GM21367 (cell line): ENCODE results near the gene PKP4.

Source experiments
- ATAC-seq: cut with Tn5 transposase; IDR thresholded peaks from one replicate; pipeline ENCODE4 v1.9.1; 2021; ENCODE audit not compliant: unreplicated experiment

PKP4 gene

DNA sequence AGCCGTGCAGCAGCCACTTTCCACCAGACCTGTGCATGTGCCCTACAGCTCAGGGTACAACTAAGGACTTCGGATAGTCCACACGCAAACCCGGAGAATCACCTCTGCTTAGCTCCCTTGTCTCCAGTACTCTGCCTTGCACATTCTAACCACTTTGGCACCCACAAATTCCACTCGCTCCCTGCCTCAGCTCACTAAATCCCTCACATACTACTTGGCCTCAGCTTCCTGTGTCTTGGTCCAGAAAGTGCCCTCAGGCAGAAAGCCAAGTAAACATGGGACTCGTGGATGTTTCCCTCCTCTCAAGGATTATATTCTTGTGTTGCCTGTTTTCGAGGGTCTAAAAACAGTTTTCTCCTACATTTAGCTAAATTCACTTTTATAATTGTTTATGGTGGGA lies 180.6 kb downstream of the PKP4 start:
- no peak for ATAC-seq

DNA sequence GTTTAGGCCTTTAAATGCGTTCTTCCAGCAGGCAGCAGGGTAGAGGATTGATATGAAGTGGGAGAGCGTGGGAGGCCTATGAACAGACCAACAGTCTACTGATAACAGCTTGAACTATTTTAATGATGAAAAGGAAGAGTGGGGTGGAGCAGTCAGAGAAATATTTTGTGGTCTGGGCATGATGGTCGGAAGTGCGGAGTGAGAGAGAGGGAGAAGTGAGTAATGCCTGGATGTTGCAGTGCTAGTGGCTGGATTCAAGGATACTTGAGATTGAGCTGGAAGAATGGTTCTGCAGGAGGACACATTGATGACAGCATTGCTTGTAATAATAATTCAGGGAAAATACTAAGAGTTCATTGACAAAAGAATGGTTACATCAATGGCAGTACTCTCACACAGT lies 187.4 kb downstream of the PKP4 start:
- ATAC-seq: no peak

DNA sequence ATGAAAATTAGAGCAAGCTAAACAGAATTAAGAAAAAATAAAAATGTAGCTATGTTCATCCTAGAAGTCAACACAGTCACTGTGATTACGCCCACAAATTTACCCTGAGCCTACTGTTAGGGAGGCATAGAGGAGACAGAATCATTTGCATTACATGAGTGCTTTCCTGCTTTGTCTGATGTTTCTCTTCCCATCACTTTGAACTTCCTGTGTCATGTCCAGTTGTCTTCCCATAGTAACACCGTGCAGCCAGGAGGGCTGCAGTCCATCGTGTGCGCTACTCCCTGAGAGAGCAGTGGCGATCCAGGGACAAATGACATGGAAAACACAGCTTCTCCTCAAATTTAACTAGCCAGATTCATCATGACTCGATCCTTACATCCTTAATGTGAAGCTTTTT lies 188.5 kb downstream of the PKP4 start:
- ATAC-seq: no peak

DNA sequence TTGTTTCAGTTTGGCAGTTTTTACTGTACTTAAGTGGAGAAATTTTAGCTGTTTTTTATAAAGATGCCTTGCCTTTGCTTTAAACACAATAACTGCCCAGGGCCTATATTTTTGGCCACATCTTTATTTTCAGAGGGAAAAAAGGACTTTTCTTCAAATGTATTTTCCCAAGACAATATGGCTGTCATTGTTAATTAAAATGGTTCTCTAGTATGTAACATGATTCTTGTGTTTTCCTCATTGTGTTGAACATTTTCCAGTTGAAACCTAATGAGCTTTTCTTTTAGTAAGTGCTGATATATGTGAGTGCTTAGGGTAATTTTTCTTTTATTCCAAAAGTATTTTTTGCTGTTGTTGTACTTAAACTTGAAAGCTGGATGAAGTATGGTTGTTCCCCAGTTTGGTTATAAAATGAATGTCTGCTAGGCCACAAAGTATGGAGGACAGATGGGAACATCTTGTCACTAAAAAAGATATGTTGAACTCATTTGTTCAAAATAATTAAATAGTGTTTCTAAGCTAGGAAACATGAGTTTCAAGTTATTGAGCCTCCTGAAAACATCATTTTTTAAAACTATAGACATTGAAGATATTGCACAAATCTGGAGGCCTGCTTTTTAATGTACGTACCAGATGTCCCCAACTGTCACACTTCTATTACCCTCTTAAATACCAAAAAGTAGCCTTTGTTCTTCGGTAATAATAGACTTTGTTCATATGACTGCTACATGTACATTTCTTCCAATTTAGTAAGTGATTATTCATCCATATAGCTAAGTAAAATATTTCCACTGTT lies 190.9 kb downstream of the PKP4 start:
- no peak for ATAC-seq

DNA sequence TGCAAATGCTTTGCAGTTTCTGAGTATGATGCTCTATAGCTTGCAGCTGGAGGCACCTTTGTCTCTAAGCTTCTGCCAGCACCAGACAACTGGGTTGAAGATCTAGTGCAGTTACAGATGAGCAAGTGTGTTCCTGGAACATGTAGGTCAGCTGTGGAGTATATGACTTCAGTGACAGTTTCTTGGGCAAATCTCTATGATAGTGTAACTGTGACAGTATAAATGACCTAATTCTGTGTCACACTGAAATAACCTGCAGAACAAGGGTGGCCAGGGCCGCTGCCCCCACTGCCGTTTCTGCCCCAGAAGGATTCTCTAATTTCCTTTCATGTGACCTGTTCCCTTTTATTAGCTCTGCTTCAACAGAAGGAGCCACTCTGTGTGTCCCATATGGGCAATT lies 193.1 kb downstream of the PKP4 start:
- ATAC-seq: no peak

DNA sequence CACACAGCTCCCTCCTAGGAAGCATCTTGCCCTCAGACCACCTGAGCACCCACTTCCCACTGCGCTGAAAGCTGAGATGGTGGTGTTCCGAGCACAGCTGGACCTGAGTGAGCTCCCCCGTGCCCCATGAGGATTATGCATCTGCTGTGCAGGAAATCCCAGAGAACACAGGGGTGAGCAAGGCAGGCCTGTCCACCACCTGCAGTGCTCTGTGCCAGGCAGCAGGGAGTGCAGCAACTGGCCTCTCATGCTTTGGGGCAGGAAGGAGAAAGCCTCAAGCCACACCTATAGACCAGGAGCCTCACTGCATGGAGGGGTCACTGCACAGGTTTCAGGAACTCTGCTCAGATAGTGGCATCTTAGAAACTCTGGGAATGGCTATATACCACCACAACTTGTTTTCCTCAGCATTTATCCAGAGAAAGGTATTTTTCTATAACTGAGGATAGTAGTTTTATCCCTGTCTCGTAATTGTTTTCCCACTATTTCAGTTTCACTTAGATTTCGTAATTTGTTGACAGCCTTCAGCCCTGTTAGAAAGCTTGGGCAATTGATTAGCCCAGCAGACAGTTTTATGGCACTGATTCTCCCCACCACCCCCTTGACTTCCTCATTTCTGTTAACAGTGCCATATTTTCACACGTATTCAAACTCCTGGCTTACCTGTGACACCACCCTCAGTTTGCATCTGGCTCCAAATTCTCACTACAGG lies 194.1 kb downstream of the PKP4 start:
- ATAC-seq: no peak

DNA sequence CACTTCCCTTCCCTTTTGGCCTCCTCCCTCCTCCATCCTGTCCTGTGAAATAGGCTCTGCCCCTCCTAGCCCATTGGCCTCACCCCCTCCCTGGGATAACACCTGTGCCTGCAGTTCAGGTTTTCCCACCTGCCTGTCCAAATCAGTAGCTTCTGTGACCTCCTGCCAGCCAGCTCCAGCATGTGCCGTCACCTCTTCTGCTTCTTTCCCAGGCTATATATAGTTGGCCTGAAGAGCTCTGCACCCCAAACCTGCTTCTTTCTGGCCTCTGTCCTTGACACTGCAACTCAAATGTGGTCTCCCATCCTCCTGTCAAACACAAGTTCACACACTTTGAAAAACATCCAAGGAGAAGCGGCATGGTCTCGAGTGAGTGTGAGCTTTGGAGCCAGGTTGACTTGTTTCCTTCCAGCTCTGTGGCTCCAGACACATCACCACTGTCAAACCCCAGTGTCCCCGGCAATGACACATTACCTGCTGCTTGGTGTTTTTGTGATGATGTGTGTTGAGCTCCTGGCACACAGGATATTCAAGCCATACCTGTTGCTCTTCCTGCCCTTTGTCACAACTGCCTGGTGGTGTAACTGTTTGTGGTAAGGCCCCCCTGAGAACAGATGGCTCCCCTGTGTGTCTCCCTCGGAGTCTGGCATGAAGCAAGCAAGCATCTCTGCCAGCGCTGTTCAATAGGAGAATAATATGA lies 194.8 kb downstream of the PKP4 start:
- ATAC-seq: no peak

DNA sequence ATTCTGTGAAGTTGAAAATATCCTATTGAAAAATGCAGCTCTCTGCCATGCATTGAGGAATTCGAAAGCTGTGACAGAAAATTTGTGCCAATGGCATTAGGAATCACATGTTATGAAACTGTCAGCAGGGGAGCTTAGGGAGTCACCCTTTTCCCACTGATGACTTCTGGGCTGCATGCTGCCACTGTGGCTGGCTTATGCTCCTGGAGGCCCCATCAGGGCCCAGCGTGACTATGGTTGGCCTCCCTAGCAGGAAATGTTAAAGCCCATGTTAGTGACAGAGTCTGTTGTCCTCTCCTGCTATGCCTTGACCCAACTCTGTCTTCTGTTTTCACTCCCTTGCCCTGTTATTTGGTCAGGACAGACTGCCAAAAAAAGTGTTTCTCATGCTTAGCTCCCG lies 198.9 kb downstream of the PKP4 start:
- no peak for ATAC-seq

DNA sequence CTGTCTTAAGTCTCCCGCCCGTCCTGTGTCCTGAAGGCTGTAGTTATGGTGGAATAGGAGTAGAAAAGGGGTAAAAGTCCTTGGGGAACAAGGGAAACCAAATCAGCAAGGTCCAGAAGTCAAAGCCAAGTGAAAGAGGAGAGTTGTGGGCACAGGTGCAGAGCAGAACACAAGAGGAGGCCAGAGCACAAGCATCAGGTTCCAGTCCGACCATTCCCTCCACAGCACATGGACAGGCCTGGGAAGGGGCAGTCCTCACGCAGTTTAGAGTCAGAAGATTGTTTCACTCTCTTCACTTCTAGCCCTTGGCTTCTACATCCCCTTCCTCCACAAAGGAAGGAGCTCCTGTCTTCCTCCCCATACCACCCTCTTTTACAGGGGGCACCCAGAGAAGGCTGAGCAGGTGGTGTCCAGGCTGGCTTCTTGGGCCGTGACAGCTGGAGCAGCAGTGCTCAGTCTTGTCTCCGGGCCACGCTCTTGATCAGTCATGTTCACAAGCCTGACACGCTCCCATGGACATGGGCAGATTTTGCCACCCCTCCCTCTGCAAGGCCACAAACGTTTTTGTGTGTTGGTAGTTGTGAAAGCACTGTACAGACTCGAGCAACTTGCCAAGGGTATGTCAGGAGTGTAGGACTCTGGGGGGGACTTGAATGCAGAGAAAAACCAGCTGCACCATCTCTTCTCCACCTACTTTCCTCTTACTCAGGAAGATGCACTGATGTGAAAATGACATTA lies 199.9 kb downstream of the PKP4 start:
- ATAC-seq: no peak

DNA sequence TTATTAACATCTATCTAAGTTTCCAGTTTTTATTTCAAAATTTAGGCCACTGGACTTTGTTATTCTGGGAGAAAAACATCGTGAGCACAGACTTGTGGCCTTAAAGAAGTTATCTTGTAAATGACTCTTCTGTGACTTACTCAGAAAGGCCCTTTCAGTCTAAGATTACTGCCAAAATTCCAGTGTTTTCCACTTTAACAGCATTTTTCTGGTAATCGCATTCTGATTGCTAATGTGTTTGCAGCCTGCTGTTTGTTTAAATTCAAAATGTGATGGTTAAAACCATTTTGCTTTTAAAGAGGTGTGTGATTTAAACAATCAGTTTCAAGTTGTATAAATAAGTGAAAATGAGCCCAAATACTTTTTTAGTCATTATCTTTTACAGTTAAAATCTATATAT lies 201.6 kb downstream of the PKP4 start:
- ATAC-seq: no peak

DNA sequence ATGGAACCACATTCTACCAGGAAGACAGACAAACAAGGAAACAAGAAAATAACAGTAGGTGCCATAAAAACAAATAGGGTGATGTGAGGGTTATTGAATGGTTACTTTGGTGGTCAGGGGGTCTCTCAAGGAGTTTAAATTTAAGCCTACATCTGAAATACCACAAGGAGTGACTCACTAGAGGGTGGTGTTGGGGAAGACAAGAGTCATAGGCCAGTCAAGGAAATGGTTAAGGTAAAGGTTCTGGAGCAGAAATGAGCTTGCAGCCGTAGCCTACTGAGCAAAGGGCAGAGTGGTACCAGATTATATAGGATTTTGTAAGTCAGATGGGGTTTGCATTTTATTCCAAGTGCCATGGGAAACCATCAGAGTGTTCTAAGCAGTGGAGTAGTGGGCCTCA lies 202.7 kb downstream of the PKP4 start:
- ATAC-seq: no peak

DNA sequence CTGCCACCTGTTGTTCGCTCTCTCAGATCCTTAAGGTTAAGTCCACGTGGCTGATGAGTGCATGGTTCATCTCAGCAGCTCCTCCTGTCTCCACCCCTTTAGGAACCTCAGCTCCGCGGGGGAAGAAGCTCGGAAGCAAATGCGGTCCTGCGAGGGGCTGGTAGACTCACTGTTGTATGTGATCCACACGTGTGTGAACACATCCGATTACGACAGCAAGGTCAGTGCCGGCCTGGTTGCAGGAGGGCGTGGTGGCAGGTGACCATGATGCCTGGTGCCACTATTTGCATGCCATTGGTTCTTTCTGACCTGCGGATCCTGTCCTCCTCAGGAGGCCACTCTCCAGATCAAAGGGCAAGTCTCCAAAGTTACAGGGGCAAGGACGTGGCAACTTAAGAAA lies 204.5 kb downstream of the PKP4 start:
- no peak for ATAC-seq

DNA sequence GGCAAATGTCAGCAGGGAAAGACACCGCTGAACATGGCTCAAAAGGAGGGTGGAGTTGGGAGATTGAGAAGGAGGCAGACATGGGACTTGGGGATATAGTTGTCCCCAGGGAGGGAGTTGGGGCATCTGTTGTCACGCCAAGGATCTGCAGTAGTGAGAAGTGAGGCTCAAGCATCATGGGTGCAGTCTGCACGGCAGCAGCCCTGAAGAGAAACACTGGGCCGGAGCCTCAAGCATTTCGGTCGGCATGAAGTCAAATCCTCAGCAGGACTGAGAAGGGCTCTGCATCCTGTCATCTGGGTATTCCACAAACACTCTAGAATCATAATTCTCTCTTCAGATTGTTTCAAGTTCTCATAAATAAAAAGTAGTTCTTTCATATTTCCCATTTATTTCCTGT lies 205.7 kb downstream of the PKP4 start:
- ATAC-seq: no peak

DNA sequence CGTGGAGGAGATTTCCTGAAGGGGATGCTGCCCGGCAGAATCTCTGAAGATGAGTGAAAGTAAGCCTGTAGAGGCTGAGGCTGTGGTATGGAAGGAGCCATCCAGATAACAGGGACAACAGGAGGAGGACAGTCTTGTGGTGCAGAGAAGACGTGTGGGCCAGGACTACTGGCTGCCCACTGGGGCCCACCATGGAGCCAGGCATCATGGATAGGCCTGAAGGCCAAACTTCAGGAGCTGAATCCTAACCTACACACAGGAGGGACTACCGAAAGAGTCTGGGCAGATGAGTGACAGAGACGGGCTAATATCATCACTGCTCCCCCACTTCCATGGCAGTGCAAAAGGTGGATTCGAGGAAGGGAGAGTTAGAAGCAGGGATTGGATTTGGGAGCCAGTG lies 207.0 kb downstream of the PKP4 start:
- no peak for ATAC-seq

DNA sequence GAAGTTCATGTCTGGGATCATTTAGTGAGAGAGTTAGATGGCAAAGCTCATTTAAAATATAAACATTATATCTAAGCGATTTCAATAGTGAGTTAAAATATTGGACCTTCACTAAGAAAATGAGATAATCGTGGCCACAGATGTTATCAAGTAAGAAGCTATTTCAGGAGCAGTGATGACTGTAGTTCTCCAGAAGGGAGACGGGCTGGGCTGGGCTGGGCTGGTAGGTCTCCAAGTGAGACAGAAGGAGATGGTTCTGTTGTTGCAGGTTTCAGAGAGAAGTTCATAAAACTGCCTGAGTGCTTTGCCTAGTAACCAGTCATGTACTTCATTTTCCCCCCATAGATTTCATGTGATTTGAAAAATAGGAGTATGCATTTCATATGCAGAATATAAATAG lies 208.2 kb downstream of the PKP4 start:
- ATAC-seq: no peak

DNA sequence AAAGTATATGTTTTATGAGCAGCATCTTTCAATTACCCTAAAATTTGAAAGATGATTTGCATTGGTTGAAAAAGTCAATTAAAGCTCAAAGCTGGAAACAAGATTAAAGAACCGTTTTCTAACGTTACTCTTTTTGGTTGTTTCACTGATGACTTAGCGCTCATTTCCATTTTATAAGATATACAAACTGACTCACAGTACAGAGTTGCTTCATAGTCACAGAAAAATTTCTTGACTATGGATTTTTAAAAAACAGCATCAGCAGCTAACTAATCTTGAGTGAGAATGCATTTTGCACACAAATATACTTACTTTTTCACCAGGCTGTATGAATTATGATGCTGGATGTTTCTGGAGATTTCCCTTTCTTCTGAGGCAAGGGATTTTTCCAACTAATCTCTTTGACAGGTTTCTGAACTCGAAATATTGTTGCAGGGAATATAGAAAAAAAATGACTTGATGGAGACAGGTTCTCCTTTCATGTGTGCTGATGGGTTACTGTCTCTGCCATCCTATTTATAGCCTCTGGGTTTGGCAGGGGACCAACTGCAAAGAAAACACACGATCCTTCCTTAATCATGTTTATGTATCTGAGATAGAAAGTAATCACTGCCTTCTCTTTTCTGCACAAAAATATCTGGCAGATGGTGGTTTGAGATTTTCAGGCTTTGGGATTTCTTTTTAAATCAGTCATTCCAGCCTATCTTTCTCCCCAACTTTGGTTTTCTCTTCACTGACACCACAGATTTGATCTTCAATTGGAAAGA lies 209.0 kb downstream of the PKP4 start:
- no peak for ATAC-seq

DNA sequence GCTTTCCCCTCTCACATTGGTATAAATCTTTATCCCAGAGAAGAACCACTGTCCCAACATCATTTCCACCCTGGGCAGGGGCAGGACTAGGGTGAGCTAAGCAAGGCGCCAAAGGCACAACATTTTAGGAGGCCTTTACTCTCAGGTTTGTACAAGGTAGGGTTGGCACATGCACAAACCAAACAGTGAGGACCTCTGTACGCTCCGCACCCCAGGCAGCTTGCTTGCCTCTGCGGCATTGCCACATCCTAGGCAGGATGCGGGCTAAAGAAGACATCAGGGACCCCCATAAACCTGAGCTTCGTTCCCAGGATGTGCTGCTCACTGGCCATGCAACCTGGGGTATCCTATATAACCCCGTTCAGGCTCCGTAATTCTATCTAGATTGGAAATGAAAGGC lies 210.2 kb downstream of the PKP4 start:
- no peak for ATAC-seq

DNA sequence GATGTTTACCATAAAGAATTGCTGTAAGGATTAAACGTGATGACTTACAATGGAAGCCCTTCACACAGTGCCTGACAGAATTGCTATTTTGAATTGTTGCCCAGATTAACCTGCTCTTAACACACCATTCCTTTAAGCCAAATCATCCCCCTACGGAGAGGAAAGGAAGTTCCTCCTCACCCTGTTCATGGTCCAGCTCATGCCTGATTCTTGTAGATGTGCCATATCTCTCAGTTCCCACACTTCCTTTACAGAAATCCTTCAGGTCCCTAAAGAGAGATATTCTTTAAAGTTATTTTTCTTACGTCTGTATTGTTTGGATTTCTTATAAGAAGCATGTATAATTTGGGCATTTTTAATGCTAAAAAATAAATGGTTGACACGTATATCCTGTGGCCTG lies 210.8 kb downstream of the PKP4 start:
- no peak for ATAC-seq

DNA sequence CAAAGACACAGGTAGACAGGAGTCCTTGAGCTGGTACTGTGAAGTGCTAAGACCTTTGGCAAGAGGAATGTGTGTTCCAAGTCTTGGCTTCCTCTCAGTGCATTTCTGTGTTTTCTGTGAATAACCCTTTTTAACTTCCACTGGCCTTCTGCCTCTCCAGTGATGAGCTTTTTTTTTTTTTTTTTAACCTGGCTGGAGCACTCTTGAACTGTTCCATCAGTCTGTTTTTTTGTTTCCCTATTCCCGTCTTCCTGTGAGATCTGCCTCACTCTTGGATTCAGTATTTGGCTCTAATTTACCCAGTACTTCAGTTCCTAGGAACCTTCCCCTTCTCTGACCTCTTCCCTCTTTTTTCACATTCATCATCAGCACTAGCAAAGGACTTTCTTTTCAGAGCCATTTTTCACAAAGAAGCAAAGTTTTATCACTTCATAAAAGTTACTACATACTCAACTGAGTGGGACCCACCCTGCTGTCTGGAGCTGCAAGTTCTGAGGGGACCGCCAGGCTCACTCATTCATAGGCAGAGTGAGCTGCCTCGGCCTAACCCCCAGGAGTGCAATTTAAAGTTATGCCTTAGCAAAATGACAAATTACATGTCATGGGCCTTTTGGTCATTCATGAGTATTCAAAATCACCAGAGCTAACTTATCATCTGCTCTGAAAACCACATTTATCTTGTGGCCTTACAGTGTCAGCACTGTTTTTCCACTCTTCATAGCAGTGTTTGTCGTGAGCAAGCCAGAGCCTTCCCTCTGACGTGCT lies 211.4 kb downstream of the PKP4 start:
- no peak for ATAC-seq

DNA sequence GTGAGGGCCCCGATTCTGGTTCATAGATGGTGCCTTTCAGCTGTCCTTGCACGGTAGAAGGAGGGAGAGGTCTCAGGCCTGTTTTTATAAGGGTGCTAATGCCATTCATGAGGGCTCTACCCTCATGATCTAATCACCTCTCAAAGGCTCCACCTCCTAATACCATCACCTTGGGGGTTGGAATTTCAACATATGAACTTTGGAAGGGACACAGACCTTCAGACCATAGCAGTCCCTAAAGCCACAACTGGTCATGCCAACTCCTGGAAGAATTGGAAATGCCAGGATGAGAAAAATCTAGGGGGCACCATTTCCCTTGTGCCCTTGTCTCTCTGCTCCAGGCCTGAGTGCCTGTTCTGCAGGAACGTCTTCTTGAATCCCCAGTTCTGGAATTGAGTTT lies 213.5 kb downstream of the PKP4 start:
- no peak for ATAC-seq
